ENCODE data around the gene AADACL4. TPM values are rescaled to one million over a fixed set of nuclear protein-coding genes. Genes with fewer than 3 reads are reported as not detected.
A peak's percentile ranks its signal among the peaks of the same experiment; 100 is the strongest.

The AADACL4 gene
- total and polyA plus RNA-seq, 9 of the 15 experiments (the other 6 are each of a cell fraction or from before 2014, with no cell fraction given): not detected

GRCh38 chr1:12601700-12602658 is 41.9 kb upstream of the AADACL4 start (continued):
- no peak for TF ChIP-seq MCM2 (IDR thresholded peaks at IDR 0.05; ENCODE audit: low read depth)
- TF ChIP-seq NR2C2 (CRISPR knock-in tag; IDR thresholded peaks at IDR 0.05): no peak; the same call in 1 of the 2 replicates
- TF ChIP-seq NR2C2 (tag; IDR thresholded peaks at IDR 0.05): peak; percentile 71; the same call in 1 of the 2 replicates
- peak; percentile 72; the same call in 1 of the 2 replicates for TF ChIP-seq BMI1 (IDR thresholded peaks at IDR 0.05; ENCODE audit: low read length)
- no peak for TF ChIP-seq NR2C1 (IDR thresholded peaks at IDR 0.05)
- no peak for TF ChIP-seq NR2C1 (tag; IDR thresholded peaks at IDR 0.05)
- no peak for TF ChIP-seq ZNF143 (CRISPR knock-in tag; IDR thresholded peaks at IDR 0.05)
- TF ChIP-seq NONO (IDR thresholded peaks at IDR 0.05; ENCODE audit: low read depth in 2 of 2, low read length in 1 of 2): no peak
- TF ChIP-seq HDAC2 (IDR thresholded peaks at IDR 0.05): no peak
- TF ChIP-seq ELK3 (CRISPR knock-in tag; IDR thresholded peaks at IDR 0.05): no peak
- no peak for TF ChIP-seq ATF1 (CRISPR knock-in tag; IDR thresholded peaks at IDR 0.05)
- TF ChIP-seq ATF1 (tag; IDR thresholded peaks at IDR 0.05): no peak
- TF ChIP-seq ZFP36 (IDR thresholded peaks at IDR 0.05; ENCODE audit: low read depth, low read length, partially characterized antibody): no peak
- TF ChIP-seq ELF4 (CRISPR knock-in tag; IDR thresholded peaks at IDR 0.05): no peak
- TF ChIP-seq ZNF174 (CRISPR knock-in tag; IDR thresholded peaks at IDR 0.05): no peak
- TF ChIP-seq, protein P1, sequence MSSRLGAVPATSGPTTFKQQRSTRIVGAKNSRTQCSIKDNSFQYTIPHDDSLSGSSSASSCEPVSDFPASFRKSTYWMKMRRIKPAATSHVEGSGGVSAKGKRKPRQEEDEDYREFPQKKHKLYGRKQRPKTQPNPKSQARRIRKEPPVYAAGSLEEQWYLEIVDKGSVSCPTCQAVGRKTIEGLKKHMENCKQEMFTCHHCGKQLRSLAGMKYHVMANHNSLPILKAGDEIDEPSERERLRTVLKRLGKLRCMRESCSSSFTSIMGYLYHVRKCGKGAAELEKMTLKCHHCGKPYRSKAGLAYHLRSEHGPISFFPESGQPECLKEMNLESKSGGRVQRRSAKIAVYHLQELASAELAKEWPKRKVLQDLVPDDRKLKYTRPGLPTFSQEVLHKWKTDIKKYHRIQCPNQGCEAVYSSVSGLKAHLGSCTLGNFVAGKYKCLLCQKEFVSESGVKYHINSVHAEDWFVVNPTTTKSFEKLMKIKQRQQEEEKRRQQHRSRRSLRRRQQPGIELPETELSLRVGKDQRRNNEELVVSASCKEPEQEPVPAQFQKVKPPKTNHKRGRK (tag; IDR thresholded peaks at IDR 0.05): no peak
- TF ChIP-seq, protein P2, sequence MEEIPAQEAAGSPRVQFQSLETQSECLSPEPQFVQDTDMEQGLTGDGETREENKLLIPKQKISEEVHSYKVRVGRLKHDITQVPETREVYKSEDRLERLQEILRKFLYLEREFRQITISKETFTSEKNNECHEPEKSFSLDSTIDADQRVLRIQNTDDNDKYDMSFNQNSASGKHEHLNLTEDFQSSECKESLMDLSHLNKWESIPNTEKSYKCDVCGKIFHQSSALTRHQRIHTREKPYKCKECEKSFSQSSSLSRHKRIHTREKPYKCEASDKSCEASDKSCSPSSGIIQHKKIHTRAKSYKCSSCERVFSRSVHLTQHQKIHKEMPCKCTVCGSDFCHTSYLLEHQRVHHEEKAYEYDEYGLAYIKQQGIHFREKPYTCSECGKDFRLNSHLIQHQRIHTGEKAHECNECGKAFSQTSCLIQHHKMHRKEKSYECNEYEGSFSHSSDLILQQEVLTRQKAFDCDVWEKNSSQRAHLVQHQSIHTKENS (CRISPR knock-in tag; IDR thresholded peaks at IDR 0.05): no peak
- no peak for TF ChIP-seq BDP1 (IDR thresholded peaks at IDR 0.05; ENCODE audit: insufficient read depth, insufficient read length)
- no peak for TF ChIP-seq ZNF280B (CRISPR knock-in tag; IDR thresholded peaks at IDR 0.05)
- TF ChIP-seq ZNF384 (IDR thresholded peaks at IDR 0.05; ENCODE audit: low read depth, low read length): no peak
- no peak for TF ChIP-seq FOXJ2 (tag; IDR thresholded peaks at IDR 0.05)
- no peak for TF ChIP-seq EP400 (IDR thresholded peaks at IDR 0.05)
- TF ChIP-seq CHCHD3 (CRISPR knock-in tag; IDR thresholded peaks at IDR 0.05): no peak

Data from K562 (cell line).